Pancreas (tissue), 10 donors: ENCODE results near the gene RBBP8. TPM values are rescaled to one million over a fixed set of nuclear protein-coding genes. Genes with fewer than 3 reads are reported as not detected.

ENCODE experiments used
- ATAC-seq, 4 donors: fragments of 200-7000 bp; cut with Tn5 transposase; one replicate each; pipeline versions ENCODE4 v1.8.0 to v1.9.1; 2020; ENCODE audit warnings: mild to moderate bottlenecking in 4 of 4, moderate library complexity in 4 of 4
- DNase-seq, 6 donors: peaks; one replicate each; pipeline ENCODE4 v3.0.0-alpha.2; 2020
- FAIRE-seq: peaks from 2 replicates; lab custom pipeline; 2012; peaks lifted over from hg19 to GRCh38; lab: Jason Lieb, UNC
- H3K27ac ChIP-seq, 4 donors: fragments of 200-600 bp; sonication (generic); 1 replicate in 3 of 4; 2 replicates in 1 of 4; pipeline versions ENCODE4 v1.5.0 to v1.8.0; 2020
- H3K27me3 ChIP-seq, 4 donors: fragments of 200-600 bp; one replicate each; pipeline ENCODE4 v1.8.0; 2021
- H3K36me3 ChIP-seq, 3 donors: fragments of 200-600 bp; sonication (generic) in 1 of 3; one replicate each; pipeline versions ENCODE4 v1.5.0 to v1.8.0; 2020 to 2021
- H3K4me1 ChIP-seq, 3 donors: fragments of 200-600 bp; one replicate each; pipeline ENCODE4 v1.8.0; 2021
- H3K4me3 ChIP-seq, 4 donors: fragments of 200-600 bp; sonication (generic) in 2 of 4; one replicate each; pipeline versions ENCODE4 v1.5.0 to v1.8.0; 2020 to 2021
- H3K9me3 ChIP-seq, 4 donors: fragments of 200-600 bp; one replicate each; pipeline ENCODE4 v1.8.0; 2021
- WGBS, 2 donors: extraction: QIAGEN DNeasy Blood & Tissue Kit; methylation state at CpG; one replicate each; pipeline ENCODE4 v1.1.7; 2013; 5-methylcytosine and 5-hydroxymethylcytosine counted together
- intact Hi-C, 3 donors: fragments of 100-400 bp; cut with DNase I; formaldehyde crosslinking; loops; one replicate each; pipeline versions ENCODE4 v1.11.1 to v1.14.2; 2022
- polyA plus RNA-seq, 2 donors: library from polyadenylated mRNA; stranded (reverse); fragments of 200-250 nt; gene quantifications; one replicate each; pipeline ENCODE4 v1.2.3, GENCODE V29; 2013
- total RNA-seq, 6 donors: library from RNA; stranded (reverse); fragmentation: NEBNext Ultra II Directional in 4 of 6; extraction: Animal tissue kit (Norgen Biotek cat#: 25700) in 4 of 6; gene quantifications; one replicate each; pipeline versions ENCODE4 v1.2.1 to v1.2.4, GENCODE V29; 2021 to 2023
- TF ChIP-seq, protein P1 (sequence below), 4 donors: fragments of 200-600 bp; sonication (generic) in 3 of 4; IDR thresholded peaks; one replicate each; pipeline versions ENCODE4 v1.5.0 to v1.8.0; 2021; ENCODE audit warnings: antibody characterized with exemption in 4 of 4
- donor health status: healthy with polysubstance abuse.
- donor health status: DM: no; HTN: no; CAD: no; lungs with moderate emphysema.
- donor health status: DM: no; HTN: no; CAD: no.
- donor health status: control.
- donor health status: control.
- donor health status: Bipolar disorder and iron deficiency.
- donor health status: DM: yes; HTN: yes; CAD: no.
- donor health status: DM: no; HTN: no; CAD: no.
- donor health status: DM: no; HTN: no; CAD: no.
- donor health status: DM: yes; HTN: yes; CAD: no.

RBBP8 gene
- total and polyA plus RNA-seq, 8 donors, result 10.9 to 32.7 (median 19.0) TPM

DNA sequence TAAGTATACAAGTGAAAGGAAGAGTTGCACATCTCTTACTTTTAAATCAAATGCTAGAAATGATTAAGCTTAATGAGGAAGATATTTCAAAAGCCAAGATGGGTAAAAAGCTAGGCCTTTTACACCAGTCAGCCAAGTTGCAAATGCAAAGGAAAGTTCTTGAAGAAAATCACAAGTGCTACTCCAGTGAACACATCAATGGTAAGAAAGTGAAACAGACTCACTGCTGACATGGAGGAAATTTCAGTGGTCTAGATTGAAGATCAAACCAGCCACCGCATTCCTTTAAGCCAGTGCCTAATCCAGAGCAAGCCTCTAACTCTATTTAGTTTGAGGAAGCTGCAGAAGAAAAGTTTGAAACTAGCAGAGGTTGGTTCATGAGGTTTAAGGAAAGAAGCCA lies 79.1 kb downstream of the RBBP8 start:
- DNase-seq, result no peak
- H3K27me3 ChIP-seq, result no peaks in the 10 kb centered on the region
- 100% methylated on average over 1 of the region's 1 CpG for WGBS, 2 donors

DNA sequence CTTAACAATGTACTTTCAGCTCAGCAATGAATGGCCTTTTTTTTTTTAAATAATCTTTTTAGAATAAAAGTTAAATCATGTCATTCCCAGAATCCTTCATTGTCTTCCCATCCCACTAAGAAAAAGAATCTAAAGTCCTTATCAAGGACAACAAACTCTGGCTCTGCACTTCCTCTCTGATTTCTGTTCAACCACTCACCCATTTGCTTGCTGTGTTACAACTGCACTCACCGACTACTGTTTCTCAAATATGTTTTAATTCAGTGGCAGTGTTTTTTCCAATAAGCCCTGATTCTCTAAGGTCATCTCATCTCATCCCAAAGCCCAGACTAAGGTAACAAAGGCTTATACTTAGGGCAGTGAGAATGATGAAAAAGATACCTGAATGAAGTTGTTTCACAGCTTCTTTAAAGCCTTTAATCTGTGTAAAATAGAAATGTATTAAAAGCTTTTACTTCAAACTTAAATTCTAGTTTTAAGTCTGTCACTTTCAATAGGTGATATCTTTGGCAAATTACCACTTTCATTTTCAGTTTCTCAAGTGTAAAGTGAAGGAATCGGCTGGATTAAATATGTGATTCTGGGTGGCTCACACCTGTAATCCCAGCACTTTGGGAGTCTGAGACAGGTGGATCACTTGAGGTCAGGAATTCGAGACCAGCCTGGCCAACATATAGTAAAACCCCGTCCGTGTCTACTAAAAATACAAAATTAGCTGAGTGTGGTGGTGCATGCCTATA lies 87.6 kb downstream of the RBBP8 start:
- Histone ChIP-seq H3K36me3 (peaks cover 0 to 7% (median 0%) of the 10 kb centered on the region in 3 donors), H3K4me1 (no peaks in the 10 kb centered on the region), H3K4me3 (no peak overlapping the region), H3K27ac (no peak overlapping the region), H3K27me3 (no peaks in the 10 kb centered on the region), H3K9me3 (no peaks in the 10 kb centered on the region)
- intact Hi-C loops, result loop anchor here in 1 of 3 donors (10.0 kb wide), 1 partner anchor 364 kb away; no protein-coding TSS in a partner anchor
- no peak for FAIRE-seq
- TF ChIP-seq, protein P1, sequence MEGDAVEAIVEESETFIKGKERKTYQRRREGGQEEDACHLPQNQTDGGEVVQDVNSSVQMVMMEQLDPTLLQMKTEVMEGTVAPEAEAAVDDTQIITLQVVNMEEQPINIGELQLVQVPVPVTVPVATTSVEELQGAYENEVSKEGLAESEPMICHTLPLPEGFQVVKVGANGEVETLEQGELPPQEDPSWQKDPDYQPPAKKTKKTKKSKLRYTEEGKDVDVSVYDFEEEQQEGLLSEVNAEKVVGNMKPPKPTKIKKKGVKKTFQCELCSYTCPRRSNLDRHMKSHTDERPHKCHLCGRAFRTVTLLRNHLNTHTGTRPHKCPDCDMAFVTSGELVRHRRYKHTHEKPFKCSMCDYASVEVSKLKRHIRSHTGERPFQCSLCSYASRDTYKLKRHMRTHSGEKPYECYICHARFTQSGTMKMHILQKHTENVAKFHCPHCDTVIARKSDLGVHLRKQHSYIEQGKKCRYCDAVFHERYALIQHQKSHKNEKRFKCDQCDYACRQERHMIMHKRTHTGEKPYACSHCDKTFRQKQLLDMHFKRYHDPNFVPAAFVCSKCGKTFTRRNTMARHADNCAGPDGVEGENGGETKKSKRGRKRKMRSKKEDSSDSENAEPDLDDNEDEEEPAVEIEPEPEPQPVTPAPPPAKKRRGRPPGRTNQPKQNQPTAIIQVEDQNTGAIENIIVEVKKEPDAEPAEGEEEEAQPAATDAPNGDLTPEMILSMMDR (IDR thresholded peaks at IDR 0.05), result no peak
- 86 to 89% methylated on average over 5 of the region's 5 CpGs for WGBS, 2 donors
- no peak for DNase-seq
- no peak for ATAC-seq

More for the DNA sequence above, 79.1 kb downstream of the RBBP8 start:
- TF ChIP-seq, protein P1 (IDR thresholded peaks at IDR 0.05), result no peak
- H3K27ac ChIP-seq, result no peak overlapping the region
- FAIRE-seq (no peak), ATAC-seq (no peak)
- H3K9me3 ChIP-seq, result no peaks in the 10 kb centered on the region
- no peak overlapping the region for H3K4me3 ChIP-seq
- no peaks in the 10 kb centered on the region for H3K4me1 ChIP-seq
- intact Hi-C loops, result no loop called here
- no peaks in the 10 kb centered on the region for H3K36me3 ChIP-seq

DNA sequence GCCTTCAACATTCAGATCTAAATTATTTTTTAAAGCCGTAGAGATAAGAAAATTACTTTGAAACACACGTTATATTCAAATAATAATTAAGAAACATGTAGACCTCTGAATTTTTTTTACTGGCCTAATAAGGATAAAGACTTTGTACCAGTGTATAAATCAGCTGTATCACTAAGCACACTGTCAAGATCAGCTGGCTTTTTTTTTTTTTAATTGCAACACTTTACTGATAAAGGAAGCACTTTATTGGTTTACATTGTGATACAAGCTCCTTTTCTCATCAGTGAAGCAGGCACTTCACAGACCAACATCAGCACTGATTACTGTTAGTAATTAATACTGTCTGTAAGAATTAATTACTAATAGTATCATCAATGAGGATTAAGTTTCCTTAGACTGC lies 88.5 kb downstream of the RBBP8 start:
- no peak for ATAC-seq

DNA sequence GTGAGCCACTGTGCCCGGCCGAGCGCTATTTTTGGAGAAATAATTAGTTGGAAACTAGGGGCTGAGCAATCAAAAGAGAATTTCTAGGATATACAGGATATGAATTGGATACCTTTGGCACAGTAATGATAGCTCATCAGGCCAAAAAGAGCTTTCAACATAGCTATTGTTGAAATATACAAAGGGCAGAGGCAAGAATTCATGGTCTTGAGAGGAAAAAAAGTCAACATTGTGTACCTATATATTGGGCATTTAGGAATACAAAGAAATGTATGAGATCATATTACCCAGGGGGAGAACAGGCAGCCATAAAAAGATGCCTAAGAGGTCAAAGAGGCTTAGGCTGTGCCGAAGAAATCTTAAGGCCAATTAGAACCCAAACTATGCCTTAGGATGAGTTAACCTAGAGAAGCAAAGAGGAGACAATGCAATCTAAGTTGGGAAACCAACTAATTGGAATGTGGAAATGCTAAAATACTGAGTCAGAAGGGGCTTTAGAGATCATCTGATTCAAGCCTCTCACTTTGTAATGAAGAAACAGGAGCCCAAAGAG lies 99.0 kb downstream of the RBBP8 start:
- no peak for FAIRE-seq
- intact Hi-C loops, result no loop called here
- Histone ChIP-seq H3K27me3 (no peaks in the 10 kb centered on the region), H3K4me3 (no peak overlapping the region), H3K4me1 (no peaks in the 10 kb centered on the region), H3K36me3 (peaks cover 0 to 5% (median 0%) of the 10 kb centered on the region in 3 donors), H3K27ac (no peak overlapping the region), H3K9me3 (no peaks in the 10 kb centered on the region)
- DNase-seq, result no peak
- TF ChIP-seq, protein P1 (IDR thresholded peaks at IDR 0.05), result no peak
- ATAC-seq, result peak in 1 of 4 donors; percentile 41
- 96 to 97% methylated on average over 4 of the region's 4 CpGs for WGBS, 2 donors

More for the DNA sequence above, 88.5 kb downstream of the RBBP8 start:
- TF ChIP-seq, protein P1 (IDR thresholded peaks at IDR 0.05), result no peak
- intact Hi-C loops, result loop anchor here in 1 of 3 donors (10.0 kb wide), 1 partner anchor 363 kb away; no protein-coding TSS in a partner anchor
- no peak for FAIRE-seq
- Histone ChIP-seq H3K27ac (no peak overlapping the region), H3K4me1 (no peaks in the 10 kb centered on the region), H3K27me3 (no peaks in the 10 kb centered on the region), H3K4me3 (no peak overlapping the region), H3K36me3 (peaks cover 0 to 7% (median 0%) of the 10 kb centered on the region in 3 donors), H3K9me3 (no peaks in the 10 kb centered on the region)
- 83 to 85% methylated on average over 2 of the region's 2 CpGs for WGBS, 2 donors
- no peak for DNase-seq
